ENCODE data around the gene SUDS3. TPM values are rescaled to one million over a fixed set of nuclear protein-coding genes. Genes with fewer than 3 reads are reported as not detected.

The SUDS3 gene
- polyA plus RNA-seq, 3 donors, result 8.2 to 15.6 (median 9.1) TPM

GRCh38 chr12:118446247-118446646, 69.9 kb downstream of the SUDS3 start:
- no peaks in the 10 kb centered on the region for H3K4me1 Mint-ChIP-seq
- peaks cover 0 to 11% (median 6%) of the 10 kb centered on the region in 3 donors for H3K27me3 Mint-ChIP-seq (ENCODE audit: low read depth in 3 of 3)
- no peak overlapping the region for H3K27ac ChIP-seq (ENCODE audit: low read depth in 1 of 2, low read length in 2 of 2)
- H3K9me3 ChIP-seq (replicated peaks in 1 of 2; ENCODE audit: control insufficient read depth in 1 of 2, insufficient read depth in 1 of 2, low read length in 2 of 2), result no peaks in the 10 kb centered on the region
- H3K27me3 ChIP-seq (ENCODE audit: control insufficient read depth in 2 of 2, insufficient read depth in 2 of 2, low read length in 2 of 2), result no peaks in the 10 kb centered on the region
- H3K36me3 ChIP-seq (replicated peaks in 1 of 2; ENCODE audit: control insufficient read depth in 1 of 2, insufficient read depth in 2 of 2, low read length in 2 of 2), result no peaks in the 10 kb centered on the region
- no peak overlapping the region for H2AFZ ChIP-seq (ENCODE audit: insufficient read depth, low read depth, low read length, poor library complexity, severe bottlenecking)
- no peak overlapping the region for H3K4me3 Mint-ChIP-seq
- H3K4me3 ChIP-seq (replicated peaks in 1 of 3; ENCODE audit: low read depth in 2 of 3, low read length in 3 of 3), result no peak overlapping the region
- H3K4me1 ChIP-seq (ENCODE audit: control insufficient read depth in 1 of 2, insufficient read depth in 2 of 2, low read length in 2 of 2), result no peaks in the 10 kb centered on the region
- H3K4me2 ChIP-seq (replicated peaks; ENCODE audit: extremely low read depth, low read length, poor library complexity, severe bottlenecking), result no peak overlapping the region
- DNase-seq, result no peak
- no peak overlapping the region for H3K9ac ChIP-seq (ENCODE audit: insufficient read depth, low read length, poor library complexity, severe bottlenecking)
- intact Hi-C loops (cut with micrococcal nuclease), result no loop called here
- no peak overlapping the region for H3K27ac Mint-ChIP-seq
- H3K9me3 Mint-ChIP-seq, result peaks cover 0 to 3% (median 0%) of the 10 kb centered on the region in 7 donors
- TF ChIP-seq CTCF (IDR thresholded peaks at IDR 0.05), result no peak
- no peaks in the 10 kb centered on the region for H3K79me2 ChIP-seq (ENCODE audit: insufficient read depth, low read length)
- no peaks in the 10 kb centered on the region for H4K20me1 ChIP-seq (ENCODE audit: insufficient read depth, low read length)
- no peaks in the 10 kb centered on the region for H3K36me3 Mint-ChIP-seq
- 64% methylated on average over 4 of the region's 4 CpGs for WGBS (ENCODE audit: insufficient coverage)

GRCh38 chr12:118447181-118447580, 70.8 kb downstream of the SUDS3 start:
- DNase-seq, result no peak
- Mint-ChIP-seq H3K9me3 (peaks cover 0 to 3% (median 0%) of the 10 kb centered on the region in 7 donors), H3K27me3 (ENCODE audit: low read depth in 3 of 3) (peaks cover 0 to 11% (median 6%) of the 10 kb centered on the region in 3 donors), H3K4me3 (no peak overlapping the region), H3K27ac (no peak overlapping the region), H3K36me3 (no peaks in the 10 kb centered on the region), H3K4me1 (no peaks in the 10 kb centered on the region)
- Histone ChIP-seq H3K36me3 (replicated peaks in 1 of 2; ENCODE audit: control insufficient read depth in 1 of 2, insufficient read depth in 2 of 2, low read length in 2 of 2) (no peaks in the 10 kb centered on the region), H3K4me3 (replicated peaks in 1 of 3; ENCODE audit: low read depth in 2 of 3, low read length in 3 of 3) (no peak overlapping the region), H3K9ac (ENCODE audit: insufficient read depth, low read length, poor library complexity, severe bottlenecking) (no peak overlapping the region), H3K4me2 (replicated peaks; ENCODE audit: extremely low read depth, low read length, poor library complexity, severe bottlenecking) (no peak overlapping the region), H3K27ac (ENCODE audit: low read depth in 1 of 2, low read length in 2 of 2) (no peak overlapping the region), H4K20me1 (ENCODE audit: insufficient read depth, low read length) (no peaks in the 10 kb centered on the region), H2AFZ (ENCODE audit: insufficient read depth, low read depth, low read length, poor library complexity, severe bottlenecking) (no peak overlapping the region), H3K79me2 (ENCODE audit: insufficient read depth, low read length) (no peaks in the 10 kb centered on the region), H3K27me3 (ENCODE audit: control insufficient read depth in 2 of 2, insufficient read depth in 2 of 2, low read length in 2 of 2) (no peaks in the 10 kb centered on the region), H3K9me3 (replicated peaks in 1 of 2; ENCODE audit: control insufficient read depth in 1 of 2, insufficient read depth in 1 of 2, low read length in 2 of 2) (no peaks in the 10 kb centered on the region), H3K4me1 (ENCODE audit: control insufficient read depth in 1 of 2, insufficient read depth in 2 of 2, low read length in 2 of 2) (no peaks in the 10 kb centered on the region)
- WGBS (ENCODE audit: insufficient coverage), result 90% methylated on average over 2 of the region's 4 CpGs
- intact Hi-C loops (cut with micrococcal nuclease), result no loop called here
- TF ChIP-seq CTCF (IDR thresholded peaks at IDR 0.05), result no peak

Measured in CD14-positive monocyte (primary cell).